HG02938 (cell line): ENCODE measurements around the gene DCX.
"Not testable (repeated sequence)": the region's sequence is repeated elsewhere in the genome, so short reads cannot be mapped to it uniquely, and the experiment has no call there.

Experiments used
- ATAC-seq: cut with Tn5 transposase; IDR thresholded peaks from one replicate; pipeline ENCODE4 v1.9.1; 2021; ENCODE audit warnings: mild to moderate bottlenecking, moderate library complexity; ENCODE audit not compliant: unreplicated experiment

DCX gene

DNA sequence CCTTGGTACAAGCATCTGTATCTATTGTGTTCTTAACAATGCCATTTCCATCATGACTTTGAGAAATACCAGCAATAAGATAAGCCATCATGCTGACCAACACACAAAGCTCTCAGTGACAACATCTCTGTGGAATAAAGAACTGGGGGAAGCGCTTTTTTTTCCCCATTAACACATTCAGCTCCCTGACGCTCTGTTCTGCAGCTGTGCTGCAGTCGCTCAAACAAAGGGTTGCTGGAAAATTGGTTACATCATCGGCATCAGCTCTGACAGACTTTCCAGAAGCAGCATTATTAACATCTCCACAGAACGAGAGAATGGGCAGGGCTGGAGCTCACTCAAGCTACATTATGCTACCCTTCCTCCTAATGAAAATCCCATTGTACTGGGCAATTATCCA lies 39.9 kb downstream of the DCX start:
- ATAC-seq, result no peak

DNA sequence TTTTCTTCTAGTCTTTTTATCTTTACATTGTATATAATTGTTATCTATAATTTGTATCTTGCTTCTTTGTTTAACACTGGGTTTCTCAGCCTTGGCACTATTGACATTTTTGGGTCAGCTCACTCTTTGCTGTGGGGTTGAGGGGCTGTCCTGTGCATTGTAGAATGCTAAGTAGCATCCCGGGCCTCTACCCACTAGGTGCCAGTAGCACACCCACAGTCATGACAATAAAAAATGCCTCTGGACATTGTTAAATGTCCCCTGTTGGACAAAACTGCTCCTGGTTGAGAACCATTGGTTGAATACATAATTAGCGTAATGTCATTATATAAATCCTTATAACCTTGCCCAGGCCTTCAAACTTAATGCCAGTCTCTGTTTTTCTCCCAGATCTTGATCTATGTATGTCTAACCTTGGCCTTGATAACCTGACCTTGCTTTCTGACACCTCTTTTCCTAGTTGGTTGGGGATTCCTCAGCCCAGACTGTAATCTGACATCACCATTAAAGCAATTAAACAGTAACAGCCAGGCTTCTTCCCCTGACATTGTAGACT lies 46.1 kb downstream of the DCX start:
- ATAC-seq, result no peak

DNA sequence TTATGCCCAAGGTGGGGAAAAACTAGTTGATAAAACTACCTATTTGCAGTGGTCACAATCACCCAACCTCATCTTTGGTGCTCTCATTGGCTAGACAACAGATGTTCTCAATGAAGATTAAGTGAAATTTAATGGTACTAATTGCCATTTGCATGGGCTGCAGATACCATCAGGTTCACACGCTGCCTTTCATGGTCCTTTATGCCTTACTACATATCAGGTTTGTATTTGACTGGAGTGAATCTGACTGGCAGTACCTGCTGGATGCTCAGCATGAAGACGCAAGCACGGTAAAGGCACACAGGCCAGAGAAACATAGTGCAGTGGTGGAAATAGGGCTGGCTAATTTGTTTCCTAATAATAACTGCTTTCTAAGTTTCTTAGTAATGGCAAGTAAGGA lies 48.3 kb downstream of the DCX start:
- no peak for ATAC-seq

DNA sequence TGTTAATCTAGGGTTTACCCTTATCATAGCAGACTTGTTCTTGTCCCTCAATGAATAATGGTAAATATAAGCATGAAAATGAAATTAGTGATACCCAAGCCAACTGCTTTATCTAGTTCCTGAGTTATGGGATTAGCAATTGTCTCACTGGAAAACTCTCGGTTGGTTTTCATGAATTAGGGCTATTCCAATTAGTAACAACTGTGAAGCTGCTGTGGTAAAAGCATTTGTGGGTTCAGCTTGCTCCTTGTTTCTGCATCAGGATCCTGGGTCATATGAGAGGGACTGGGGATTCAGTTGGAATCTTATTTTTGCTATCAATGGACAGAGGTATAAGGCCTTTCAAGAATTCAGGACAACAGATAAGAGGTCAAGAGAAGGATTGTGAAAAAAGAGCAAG lies 50.2 kb downstream of the DCX start:
- no peak for ATAC-seq

DNA sequence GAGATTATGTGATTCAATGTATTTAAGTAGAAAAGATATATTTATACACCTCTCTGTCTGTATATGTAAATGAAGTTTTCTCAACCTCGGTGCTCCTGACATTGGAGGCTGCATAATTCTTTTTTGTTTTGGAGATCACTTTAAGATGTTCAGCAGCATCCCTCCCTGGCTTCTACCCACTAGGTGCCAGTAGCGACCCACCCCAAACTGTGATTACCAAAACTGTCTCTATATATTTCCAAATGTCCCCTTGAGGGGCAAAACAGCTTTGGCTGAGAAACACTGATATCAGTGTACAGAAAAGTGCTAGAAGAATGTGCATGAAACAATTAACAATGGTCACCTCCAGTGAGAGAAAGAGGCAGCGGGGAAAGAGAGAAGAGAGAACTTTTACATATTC lies 51.2 kb downstream of the DCX start:
- ATAC-seq, result no peak

DNA sequence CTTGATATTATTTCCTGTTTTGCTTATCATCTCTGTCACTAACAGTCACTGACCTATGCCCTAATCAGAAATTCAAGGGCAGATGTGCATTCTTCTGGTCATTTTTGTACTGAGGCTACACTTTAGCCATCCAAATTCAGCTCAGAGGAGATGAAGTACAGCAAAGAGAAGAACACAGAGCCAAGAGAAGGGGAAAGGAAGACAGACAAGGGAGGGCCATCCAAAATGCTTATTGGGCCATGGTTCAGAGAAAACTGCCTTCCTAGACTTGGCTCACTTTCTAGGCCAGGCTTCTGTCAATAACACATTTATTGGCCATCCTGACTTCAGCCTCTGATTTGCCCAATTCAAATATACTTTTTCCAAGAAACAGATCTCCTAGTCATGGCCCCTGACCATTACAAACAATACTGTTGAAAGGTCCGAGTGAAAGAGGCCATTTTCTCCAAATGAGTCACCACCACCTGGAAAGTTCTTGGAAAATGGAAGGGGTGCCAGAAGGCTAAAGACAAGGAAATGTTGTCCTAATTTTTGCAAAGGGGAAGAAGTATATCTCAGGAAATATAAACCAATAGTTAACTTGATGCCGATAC lies 56.4 kb downstream of the DCX start:
- no peak for ATAC-seq

DNA sequence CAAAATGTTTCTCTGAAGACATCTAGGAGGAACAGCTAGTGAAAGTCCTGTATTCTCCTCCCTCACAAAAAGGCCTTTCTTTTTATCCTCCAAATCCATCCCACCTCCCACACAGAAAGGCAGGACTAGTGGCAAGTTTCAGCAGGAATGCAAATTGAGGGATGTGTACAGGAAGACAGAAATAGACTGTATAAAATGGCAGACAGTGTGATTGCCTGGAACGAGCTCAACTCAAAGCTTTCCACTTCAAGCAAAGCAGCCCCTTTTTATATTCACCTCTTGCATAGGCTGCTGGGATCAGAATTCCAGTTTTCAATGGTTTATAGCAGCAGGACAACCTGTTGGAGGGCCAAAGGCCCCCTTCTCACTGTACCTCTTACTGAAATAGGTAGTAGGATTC lies 57.5 kb downstream of the DCX start:
- no peak for ATAC-seq

DNA sequence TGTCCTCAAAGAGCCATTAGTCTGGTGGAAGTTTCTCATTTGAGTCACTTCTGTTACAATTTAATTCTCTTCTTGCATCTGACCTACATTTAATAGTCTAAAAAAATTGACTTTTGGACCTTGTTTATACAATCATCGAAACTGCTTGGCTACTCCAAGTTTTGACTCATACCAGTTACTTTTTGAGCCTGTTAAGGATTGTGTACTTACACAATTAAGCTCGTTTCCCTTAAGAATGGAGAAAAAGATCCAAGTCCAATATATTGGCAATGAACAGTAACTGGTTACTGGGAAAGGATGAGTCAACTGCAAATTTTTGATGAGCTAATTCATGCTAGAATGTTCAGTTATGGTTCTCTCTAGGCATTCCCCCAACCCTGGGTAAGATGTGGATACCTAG lies 58.2 kb downstream of the DCX start:
- no peak for ATAC-seq

DNA sequence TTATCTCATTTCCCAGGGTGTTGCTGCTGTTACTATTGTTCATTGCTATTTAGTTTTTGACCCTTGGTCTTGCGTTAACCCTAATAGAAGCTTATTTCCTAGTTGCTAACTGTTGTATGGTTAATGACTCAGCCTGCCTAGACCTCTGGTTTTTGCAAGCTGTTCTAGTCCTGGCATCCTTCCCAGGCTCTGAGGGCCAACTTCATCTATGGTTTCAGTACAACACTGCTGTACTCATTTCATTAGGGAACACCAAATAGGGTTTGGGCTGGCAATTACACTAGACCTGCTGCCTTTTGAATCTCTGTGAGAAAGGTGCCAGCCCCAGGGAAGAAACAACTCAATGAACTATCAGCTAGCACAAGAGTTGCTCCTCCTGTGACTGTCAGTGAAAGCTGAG lies 59.6 kb downstream of the DCX start:
- ATAC-seq, result no peak

DNA sequence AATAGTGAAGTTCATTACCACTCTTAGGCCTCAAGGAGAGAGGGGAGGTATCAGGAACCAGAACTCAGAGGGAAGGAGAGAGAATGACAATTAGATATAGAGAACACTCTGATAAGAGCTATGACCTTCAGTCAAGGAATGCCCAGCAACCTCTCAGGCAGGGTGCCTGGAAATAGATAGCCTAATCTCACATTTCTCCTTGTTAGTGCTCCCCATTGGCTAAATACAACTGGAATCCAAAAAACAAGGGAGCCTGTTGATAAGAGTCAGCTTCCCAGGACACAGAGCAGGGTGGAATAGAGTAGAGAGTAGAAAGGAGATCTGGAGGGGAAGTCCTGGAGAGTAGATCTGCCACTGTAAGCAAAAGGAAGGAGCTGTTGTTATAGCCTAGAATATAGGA lies 62.1 kb downstream of the DCX start:
- ATAC-seq, result no peak

DNA sequence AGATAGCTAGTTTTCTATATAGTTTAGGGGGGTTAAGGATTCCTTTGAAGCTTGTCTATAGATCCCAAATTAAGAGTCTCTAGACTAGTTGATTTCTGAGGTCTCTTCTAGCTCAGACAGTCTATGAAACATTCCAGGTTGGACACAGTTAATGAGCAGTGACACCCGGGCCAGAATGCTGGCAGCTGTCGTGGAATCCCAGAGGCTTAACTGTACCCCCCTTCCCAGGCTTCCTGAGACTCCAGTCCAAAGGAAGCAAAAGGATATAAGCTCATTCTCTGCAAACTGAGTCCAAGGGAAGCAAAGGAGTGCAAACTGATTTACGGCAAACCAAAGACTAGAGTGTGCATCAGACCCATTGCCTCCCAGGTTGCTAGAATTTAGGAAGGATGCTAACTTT lies 62.9 kb downstream of the DCX start:
- no peak for ATAC-seq

DNA sequence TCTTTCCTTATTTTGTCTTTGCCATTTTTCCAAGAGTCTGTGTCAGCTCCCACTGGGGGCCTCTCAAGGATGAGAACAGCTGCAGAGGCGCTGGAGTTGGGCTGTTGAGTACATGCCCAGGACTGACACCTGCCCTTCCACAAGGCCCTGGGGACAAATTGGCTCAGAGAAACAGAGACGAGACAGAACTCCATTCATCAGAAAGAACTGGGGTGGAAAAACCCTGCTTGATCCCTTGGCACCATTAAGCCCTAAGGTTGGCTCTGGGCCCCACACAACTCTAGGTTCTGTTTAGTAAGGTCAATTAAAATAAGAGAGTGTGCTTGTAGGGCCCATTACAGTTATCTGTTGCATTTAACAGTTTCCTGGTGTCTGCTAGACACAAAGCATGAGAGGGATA lies 63.6 kb downstream of the DCX start:
- ATAC-seq, result no peak

DNA sequence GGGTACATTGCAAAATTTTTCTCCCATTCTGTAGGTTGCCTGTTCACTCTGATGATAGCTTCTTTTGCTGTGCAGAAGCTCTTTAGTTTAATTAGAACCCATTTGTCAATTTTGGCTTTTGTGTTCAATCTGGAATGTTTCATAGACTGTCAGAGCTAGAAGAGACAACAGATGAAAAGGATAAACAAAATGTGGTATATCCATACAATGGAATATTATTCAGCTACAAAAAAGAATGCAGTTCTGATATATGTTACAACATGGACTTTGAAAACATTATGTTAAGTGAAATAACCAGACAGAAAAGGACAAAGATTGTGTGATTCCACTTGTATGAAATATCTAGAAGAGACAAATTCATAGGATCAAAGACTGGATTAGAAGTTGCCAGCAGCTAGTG lies 65.8 kb downstream of the DCX start:
- ATAC-seq, result not testable (repeated sequence)

DNA sequence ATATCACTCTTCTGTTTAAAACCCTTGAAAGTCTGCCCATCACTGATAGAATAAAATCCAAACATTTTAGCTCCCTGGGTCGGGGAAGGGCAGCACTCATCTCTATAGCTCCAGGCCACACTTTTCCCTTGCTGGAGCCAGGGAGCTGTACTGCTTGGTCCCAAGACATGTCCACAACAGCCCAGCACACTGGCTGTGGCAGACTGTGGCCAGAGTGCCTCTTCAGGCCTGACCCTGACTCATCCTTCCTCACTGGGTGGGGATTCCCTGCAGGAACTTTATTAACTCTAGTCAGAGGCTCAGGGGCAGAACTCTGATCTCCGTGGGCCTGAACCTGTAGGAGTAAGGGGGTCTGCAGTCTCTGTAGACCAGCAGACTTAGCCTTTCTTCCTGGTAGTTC lies 71.9 kb downstream of the DCX start:
- ATAC-seq, result no peak

DNA sequence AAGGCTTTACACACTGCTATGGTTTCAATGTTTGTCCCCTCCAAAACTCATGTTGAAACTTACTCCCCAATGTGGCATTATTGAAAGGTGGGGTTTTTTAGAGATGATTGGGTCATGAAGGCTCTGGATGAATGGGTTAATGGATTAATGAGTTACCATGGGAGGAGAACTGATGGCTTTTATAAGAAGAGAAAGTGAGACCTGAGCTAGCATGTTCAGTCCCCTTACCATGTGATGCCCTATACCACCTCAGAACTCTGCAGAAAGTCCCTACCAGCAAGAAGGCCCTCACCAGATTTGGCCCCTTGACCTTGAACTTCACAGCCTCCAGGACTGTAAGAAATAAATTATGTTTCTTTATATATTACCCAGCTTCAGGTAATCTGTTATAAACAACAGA lies 72.8 kb downstream of the DCX start:
- ATAC-seq, result no peak

DNA sequence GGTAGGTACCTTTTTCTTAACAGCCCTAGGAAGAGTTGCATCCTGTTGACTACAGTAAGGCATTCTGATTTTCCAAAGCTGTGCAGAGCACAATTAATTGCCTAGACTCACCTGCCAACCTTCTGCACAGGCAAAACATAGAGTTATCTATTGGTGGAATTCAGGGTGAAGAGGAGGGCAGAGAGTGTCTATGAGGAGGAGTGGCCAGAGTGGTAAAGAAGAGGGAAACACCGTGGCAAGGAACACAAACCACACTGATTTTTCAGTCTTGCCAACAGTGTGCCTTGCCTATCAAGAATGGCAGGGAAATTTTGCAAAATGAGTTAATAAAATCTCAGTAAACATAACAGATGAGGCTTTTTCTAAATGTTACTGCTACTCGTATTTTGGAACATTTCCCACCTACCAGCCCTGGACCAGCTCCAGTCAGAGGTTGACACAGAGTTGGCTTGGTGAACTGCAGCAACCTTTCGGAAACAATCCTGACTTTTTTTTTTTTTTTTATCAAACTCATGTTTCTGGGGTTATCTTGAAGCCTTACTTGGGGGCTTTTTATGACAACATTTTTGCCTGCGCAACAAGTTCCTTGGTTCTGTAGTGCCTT lies 73.8 kb downstream of the DCX start:
- ATAC-seq, result no peak

DNA sequence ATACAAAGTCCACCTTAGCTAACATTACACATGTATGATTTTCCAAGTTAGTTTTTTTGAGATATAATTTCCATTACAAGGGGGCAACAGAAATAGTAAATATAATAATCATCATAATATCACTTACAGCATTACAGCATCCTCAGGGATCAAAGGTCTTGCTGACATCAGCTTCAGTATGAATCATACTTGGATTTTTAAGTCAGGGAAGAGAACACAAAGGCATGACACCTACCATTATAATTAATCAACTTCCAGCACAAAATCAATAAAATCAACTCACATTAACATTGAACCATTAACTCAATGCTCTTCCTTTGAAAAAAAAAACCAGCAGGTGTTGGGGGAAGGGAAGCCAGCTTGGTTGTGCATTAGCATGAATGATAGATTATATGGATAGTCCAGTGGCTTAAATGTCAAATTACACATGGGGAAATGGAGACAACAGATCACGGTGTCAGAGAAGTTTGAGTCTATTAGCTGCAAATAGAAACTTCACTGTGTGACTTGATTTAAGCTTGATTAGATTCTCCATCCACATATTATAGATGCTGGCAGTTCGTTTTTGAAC lies 74.8 kb downstream of the DCX start:
- no peak for ATAC-seq

DNA sequence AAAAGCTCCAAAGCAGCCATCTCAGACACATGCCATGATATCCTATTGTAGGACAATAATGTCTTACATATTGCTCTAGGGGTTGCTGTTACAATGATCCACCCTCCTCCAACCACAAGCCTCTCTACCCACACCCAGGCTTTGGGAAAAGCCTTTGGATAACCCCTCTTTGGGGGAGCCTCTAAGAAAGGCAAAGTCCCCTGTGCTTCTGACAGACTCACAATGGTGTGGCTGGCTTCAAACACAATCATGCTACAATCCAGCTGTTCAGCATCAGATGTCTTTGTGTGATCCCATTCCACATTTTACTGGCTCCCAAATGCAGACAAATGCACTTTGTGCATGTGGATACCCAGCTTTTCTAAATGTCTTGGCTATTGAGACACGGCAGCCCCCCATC lies 75.9 kb downstream of the DCX start:
- no peak for ATAC-seq

DNA sequence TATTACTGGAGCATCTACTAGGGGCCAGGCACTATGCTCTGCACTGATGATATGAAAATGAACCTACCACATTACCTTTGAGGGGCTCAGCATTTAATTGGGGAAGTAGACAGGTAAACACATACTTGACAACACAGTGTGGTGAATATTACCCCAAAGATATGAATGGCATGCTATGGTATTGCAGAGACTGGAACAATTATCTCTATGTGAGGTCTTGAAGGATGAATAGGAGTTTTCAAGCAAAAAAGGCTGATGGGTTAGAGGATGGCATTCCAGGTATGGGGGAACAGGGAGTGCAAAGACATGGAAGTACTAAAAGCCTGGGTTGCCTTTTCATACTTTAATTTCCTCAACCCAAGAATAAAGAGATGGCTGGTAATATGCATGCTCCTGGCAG lies 82.6 kb downstream of the DCX start:
- ATAC-seq, result no peak

DNA sequence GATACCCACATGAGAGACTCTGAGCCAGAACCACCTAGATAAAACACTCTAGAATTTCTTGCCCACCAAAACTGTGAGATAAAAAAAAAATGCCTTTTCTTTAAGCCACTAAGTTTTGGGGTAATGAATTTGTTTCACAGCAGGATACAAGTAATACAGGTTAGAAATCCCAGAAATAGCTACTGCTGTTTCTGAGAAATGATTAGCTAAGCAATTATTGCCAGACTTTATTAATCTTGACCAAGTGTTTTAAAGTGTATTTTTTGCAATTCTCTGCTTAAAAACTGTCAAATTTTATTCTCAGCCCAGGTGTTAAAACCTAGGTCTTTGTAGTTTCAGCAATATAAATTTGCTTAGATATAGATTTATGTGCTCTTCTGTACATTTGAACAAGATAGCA lies 83.1 kb downstream of the DCX start:
- ATAC-seq, result no peak

DNA sequence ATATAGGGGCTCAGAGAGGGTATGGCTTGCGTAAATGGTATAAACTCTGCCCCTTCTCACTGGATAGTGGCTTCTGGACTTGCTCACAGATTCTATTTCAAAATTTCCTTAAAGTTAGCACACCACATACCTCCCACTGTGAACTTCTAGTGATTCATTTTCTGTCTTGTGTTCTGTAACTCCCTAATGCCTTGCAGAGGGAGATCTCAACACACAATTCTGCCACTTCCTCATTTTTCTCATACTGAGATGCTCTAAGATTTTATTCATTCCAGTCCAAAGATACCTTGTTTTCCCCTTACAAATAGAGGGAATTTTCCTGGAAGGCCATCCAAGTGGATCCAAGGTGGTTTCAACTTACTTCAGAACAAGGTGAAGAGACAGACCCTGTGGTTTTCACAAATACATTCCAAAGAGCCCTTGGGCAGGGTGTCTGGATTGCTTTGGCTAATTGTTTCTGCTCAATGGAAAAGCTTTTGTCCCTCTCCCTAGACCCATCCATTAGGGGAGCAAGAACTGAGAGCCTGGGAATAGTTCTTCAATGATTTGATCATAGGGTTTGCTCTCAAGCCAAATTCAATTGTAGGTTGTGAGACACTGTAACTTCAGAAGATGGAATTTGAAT lies 89.6 kb downstream of the DCX start:
- ATAC-seq, result no peak

DNA sequence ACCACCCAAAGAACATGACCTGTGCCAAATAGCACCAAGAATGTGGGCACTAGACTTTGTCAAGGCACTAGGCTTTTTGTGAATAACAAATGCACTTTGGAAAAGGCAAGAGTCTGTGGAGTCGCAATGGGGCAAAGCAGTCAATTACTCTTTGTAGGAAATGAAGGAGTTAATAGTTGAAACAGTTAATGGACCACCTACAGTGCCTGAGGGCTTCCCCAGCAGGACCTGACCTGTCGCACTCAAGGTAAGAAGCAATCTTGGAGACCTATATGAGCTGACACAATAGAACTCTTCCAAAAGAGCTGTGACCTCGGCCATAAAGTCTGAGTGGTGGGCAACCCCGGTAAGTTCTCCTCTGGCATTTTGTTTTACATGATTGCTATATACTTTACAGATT lies 92.5 kb downstream of the DCX start:
- ATAC-seq, result no peak
